Right cardiac atrium (tissue), 5 donors: ENCODE results near the gene STEAP4. TPM values are rescaled to one million over a fixed set of nuclear protein-coding genes. Genes with fewer than 3 reads are reported as not detected.
A peak's percentile ranks its signal among the peaks of the same experiment; 100 is the strongest.
"Not testable (repeated sequence)": the region's sequence is repeated elsewhere in the genome, so short reads cannot be mapped to it uniquely, and the experiment has no call there.

Experiments
- ATAC-seq, 2 donors: fragments of 200-7000 bp; cut with Tn5 transposase; one replicate each; pipeline versions ENCODE4 v1.8.0 to v1.9.1; 2020; ENCODE audit warnings: moderate library complexity in 2 of 2, mild to moderate bottlenecking in 1 of 2
- DNase-seq, 3 donors: peaks; one replicate each; pipeline ENCODE4 v3.0.0-alpha.2; 2020
- H3K27ac ChIP-seq: one replicate; pipeline ENCODE4 v1.5.1; 2013; ENCODE audit warnings: mild to moderate bottlenecking, low read length, control low read depth, moderate library complexity
- H3K27me3 ChIP-seq: one replicate; pipeline ENCODE4 v1.6.1; 2013; ENCODE audit not compliant: control insufficient read depth, insufficient read depth
- H3K4me1 ChIP-seq: one replicate; pipeline ENCODE4 v1.6.1; 2013; ENCODE audit warnings: low read length; ENCODE audit not compliant: control insufficient read depth, insufficient read depth
- H3K4me3 ChIP-seq: one replicate; pipeline ENCODE4 v1.5.1; 2013; ENCODE audit warnings: low read length, control low read depth
- H3K9me3 ChIP-seq: one replicate; pipeline ENCODE4 v1.6.1; 2013; ENCODE audit warnings: low read length; ENCODE audit not compliant: control insufficient read depth
- WGBS: extraction: QIAGEN DNeasy Blood & Tissue Kit; methylation state at CpG from one replicate; pipeline ENCODE4 v1.1.7; 2013; 5-methylcytosine and 5-hydroxymethylcytosine counted together
- intact Hi-C, 4 donors: fragments of 100-400 bp; cut with DNase I; formaldehyde crosslinking; loops; one replicate each; pipeline versions ENCODE4 v1.11.0 to v1.14.0; 2022 to 2023
- polyA plus RNA-seq: library from polyadenylated mRNA; stranded (reverse); fragments of 200-250 nt; gene quantifications from one replicate; pipeline ENCODE4 v1.2.3, GENCODE V29; 2013
- total RNA-seq, 4 donors: library from RNA; stranded (reverse); fragmentation: NEBNext Ultra II Directional; extraction: Animal tissue kit (Norgen Biotek cat#: 25700); gene quantifications; one replicate each; pipeline ENCODE4 v1.2.1, GENCODE V29; 2021
- donor health status: healthy with polysubstance abuse.
- donor health status: DM: no; HTN: yes; CAD: no.
- donor health status: DM: no; HTN: no; CAD: no.
- donor health status: DM: no; HTN: yes; CAD: no; lungs with severe emphysema.
- donor health status: DM: yes; HTN: yes; CAD: no.

STEAP4 gene
- total and polyA plus RNA-seq, 5 donors: 10.6 to 56.1 (median 28.0) TPM

GRCh38 chr7:88268858-88269257 is 37.8 kb downstream of the STEAP4 start:
- no peak overlapping the region for H3K4me3 ChIP-seq
- no peaks in the 10 kb centered on the region for H3K27me3 ChIP-seq
- 49% methylated on average over 2 of the region's 2 CpGs for WGBS
- no peak overlapping the region for H3K27ac ChIP-seq
- DNase-seq: no peak
- peak; percentile 40 to 61 for ATAC-seq
- H3K4me1 ChIP-seq: no peaks in the 10 kb centered on the region
- H3K9me3 ChIP-seq: no peaks in the 10 kb centered on the region
- intact Hi-C loops: no loop called here

GRCh38 chr7:88268051-88268450 is 38.6 kb downstream of the STEAP4 start:
- 73% methylated on average over 2 of the region's 2 CpGs for WGBS
- no peaks in the 10 kb centered on the region for H3K4me1 ChIP-seq
- H3K9me3 ChIP-seq: no peaks in the 10 kb centered on the region
- no peak overlapping the region for H3K4me3 ChIP-seq
- H3K27me3 ChIP-seq: no peaks in the 10 kb centered on the region
- no peak overlapping the region for H3K27ac ChIP-seq
- intact Hi-C loops: no loop called here
- ATAC-seq: no peak
- no peak for DNase-seq

GRCh38 chr7:88267421-88267820 is 39.3 kb downstream of the STEAP4 start:
- no peaks in the 10 kb centered on the region for H3K9me3 ChIP-seq
- H3K27ac ChIP-seq: no peak overlapping the region
- no peaks in the 10 kb centered on the region for H3K27me3 ChIP-seq
- H3K4me3 ChIP-seq: no peak overlapping the region
- intact Hi-C loops: no loop called here
- DNase-seq (no peak), ATAC-seq (no peak)
- WGBS: 89% methylated on average over 4 of the region's 4 CpGs
- H3K4me1 ChIP-seq: no peaks in the 10 kb centered on the region

- H3K27me3 ChIP-seq, H3K4me3 ChIP-seq, H3K27ac ChIP-seq, ATAC-seq, H3K9me3 ChIP-seq, H3K4me1 ChIP-seq, intact Hi-C loops, DNase-seq: not testable (repeated sequence)
- WGBS: 54% methylated on average over 3 of the region's 3 CpGs
Measured at GRCh38 chr7:88264987-88265386, 41.7 kb downstream of the STEAP4 start.

GRCh38 chr7:88262562-88262961 is 44.1 kb downstream of the STEAP4 start:
- WGBS: 89% methylated on average over 4 of the region's 4 CpGs
- ATAC-seq: no peak

GRCh38 chr7:88260719-88261118 is 46.0 kb downstream of the STEAP4 start:
- H3K27me3 ChIP-seq: no peaks in the 10 kb centered on the region
- ATAC-seq (no peak), DNase-seq (no peak)
- 89% methylated on average over 1 of the region's 1 CpG for WGBS
- no peaks in the 10 kb centered on the region for H3K4me1 ChIP-seq
- peaks cover 2% of the 10 kb centered on the region for H3K9me3 ChIP-seq
- H3K4me3 ChIP-seq: no peak overlapping the region
- intact Hi-C loops: no loop called here
- no peak overlapping the region for H3K27ac ChIP-seq

More at GRCh38 chr7:88262562-88262961, 44.1 kb downstream of the STEAP4 start:
- no peak for DNase-seq
- H3K27me3 ChIP-seq: no peaks in the 10 kb centered on the region
- H3K27ac ChIP-seq: no peak overlapping the region
- intact Hi-C loops: no loop called here
- no peak overlapping the region for H3K4me3 ChIP-seq
- no peaks in the 10 kb centered on the region for H3K9me3 ChIP-seq
- no peaks in the 10 kb centered on the region for H3K4me1 ChIP-seq

- DNase-seq: no peak
- 74% methylated on average over 2 of the region's 2 CpGs for WGBS
Measured at GRCh38 chr7:88259656-88260380, 46.9 kb downstream of the STEAP4 start.

GRCh38 chr7:88258296-88258695 is 48.4 kb downstream of the STEAP4 start:
- H3K9me3 ChIP-seq, ATAC-seq, DNase-seq, intact Hi-C loops, H3K27me3 ChIP-seq, H3K4me3 ChIP-seq, H3K27ac ChIP-seq, H3K4me1 ChIP-seq: not testable (repeated sequence)
- 85% methylated on average over 1 of the region's 1 CpG for WGBS

More at GRCh38 chr7:88259656-88260380, 46.9 kb downstream of the STEAP4 start:
- Histone ChIP-seq H3K4me1 (no peaks in the 10 kb centered on the region), H3K27me3 (no peaks in the 10 kb centered on the region), H3K4me3 (no peak overlapping the region), H3K27ac (no peak overlapping the region), H3K9me3 (peaks cover 4% of the 10 kb centered on the region)
- intact Hi-C loops: no loop called here
- no peak for ATAC-seq

GRCh38 chr7:88256906-88257305 is 49.8 kb downstream of the STEAP4 start:
- intact Hi-C loops: no loop called here
- H3K4me1 ChIP-seq: no peaks in the 10 kb centered on the region
- peaks cover 8% of the 10 kb centered on the region for H3K9me3 ChIP-seq
- ATAC-seq (no peak), DNase-seq (no peak)
- no peaks in the 10 kb centered on the region for H3K27me3 ChIP-seq
- no peak overlapping the region for H3K27ac ChIP-seq
- H3K4me3 ChIP-seq: no peak overlapping the region

- Histone ChIP-seq H3K27me3 (no peaks in the 10 kb centered on the region), H3K27ac (no peak overlapping the region), H3K4me3 (no peak overlapping the region), H3K9me3 (peaks cover 8% of the 10 kb centered on the region), H3K4me1 (no peaks in the 10 kb centered on the region)
- DNase-seq (no peak), ATAC-seq (no peak)
- intact Hi-C loops: no loop called here
- 94% methylated on average over 2 of the region's 2 CpGs for WGBS
Measured at GRCh38 chr7:88254721-88255424, 51.8 kb downstream of the STEAP4 start.

- H3K4me1 ChIP-seq: no peaks in the 10 kb centered on the region
- H3K27me3 ChIP-seq: no peaks in the 10 kb centered on the region
- DNase-seq (no peak), ATAC-seq (no peak)
- H3K9me3 ChIP-seq: peaks cover 8% of the 10 kb centered on the region
- no peak overlapping the region for H3K4me3 ChIP-seq
- intact Hi-C loops: no loop called here
- no peak overlapping the region for H3K27ac ChIP-seq
Measured at GRCh38 chr7:88253640-88254039, 53.1 kb downstream of the STEAP4 start.
